H9 (cell line): ENCODE results near the gene IDUA. TPM values are rescaled to one million over a fixed set of nuclear protein-coding genes. Genes with fewer than 3 reads are reported as not detected.

Experiments
- DNase-seq: peaks from one replicate; pipeline ENCODE4 v3.0.0-alpha.2; 2017
- H2AFZ ChIP-seq: one replicate; pipeline ENCODE4 v1.6.1; 2013; ENCODE audit warnings: mild to moderate bottlenecking, low read length, control low read depth, moderate library complexity
- H2AK5ac ChIP-seq: 2 replicates; pipeline ENCODE4 v1.6.1; 2013; ENCODE audit warnings: low read length, control low read depth, mixed read lengths; ENCODE audit not compliant: insufficient read length
- H2BK120ac ChIP-seq: one replicate; pipeline ENCODE4 v1.6.1; 2013; ENCODE audit warnings: low read depth, mild to moderate bottlenecking, low read length, control low read depth, inconsistent platforms; ENCODE audit not compliant: poor library complexity, severe bottlenecking
- H2BK12ac ChIP-seq: 2 replicates; pipeline ENCODE4 v1.6.1; 2013; ENCODE audit warnings: low read length, control low read depth, mixed read lengths, low read depth; ENCODE audit not compliant: insufficient read length
- H2BK15ac ChIP-seq: 2 replicates; pipeline ENCODE4 v1.6.1; 2013; ENCODE audit warnings: low read depth, low read length, control low read depth
- H2BK20ac ChIP-seq: one replicate; pipeline ENCODE4 v1.6.1; 2013; ENCODE audit warnings: low read depth, mild to moderate bottlenecking, low read length, control low read depth, inconsistent platforms; ENCODE audit not compliant: poor library complexity, severe bottlenecking
- H2BK5ac ChIP-seq: 2 replicates; pipeline ENCODE4 v1.6.1; 2013; ENCODE audit warnings: low read length, control low read depth, mixed read lengths; ENCODE audit not compliant: insufficient read length
- H3K14ac ChIP-seq: 2 replicates; pipeline ENCODE4 v1.6.1; 2013; ENCODE audit warnings: low read length, control low read depth; ENCODE audit not compliant: insufficient read depth
- H3K18ac ChIP-seq: 2 replicates; pipeline ENCODE4 v1.6.1; 2013; ENCODE audit warnings: low read depth, mild to moderate bottlenecking, mixed read lengths, low read length, control low read depth; ENCODE audit not compliant: insufficient read length
- H3K23ac ChIP-seq: 2 replicates; pipeline ENCODE4 v1.6.1; 2013; ENCODE audit warnings: low read length, control low read depth, mixed read lengths, low read depth; ENCODE audit not compliant: insufficient read length
- H3K23me2 ChIP-seq: 2 replicates; pipeline ENCODE4 v1.6.1; 2013; ENCODE audit warnings: low read depth, mild to moderate bottlenecking, mixed read lengths, low read length, control low read depth; ENCODE audit not compliant: insufficient read length, poor library complexity, severe bottlenecking
- H3K27ac ChIP-seq: 2 replicates; pipeline ENCODE4 v1.5.1; 2013; ENCODE audit warnings: low read length, control low read depth, mixed read lengths, low read depth; ENCODE audit not compliant: insufficient read length
- H3K27me3 ChIP-seq: 2 replicates; pipeline ENCODE4 v1.6.1; 2013; ENCODE audit warnings: low read length, control low read depth, inconsistent platforms; ENCODE audit not compliant: insufficient read depth
- H3K4ac ChIP-seq: 2 replicates; pipeline ENCODE4 v1.6.1; 2013; ENCODE audit warnings: low read depth, mild to moderate bottlenecking, control low read depth, inconsistent platforms, low read length, moderate library complexity
- H3K4me1 ChIP-seq: 2 replicates; pipeline ENCODE4 v1.6.1; 2013; ENCODE audit warnings: low read length, control low read depth, inconsistent platforms; ENCODE audit not compliant: insufficient read depth
- H3K4me2 ChIP-seq: 2 replicates; pipeline ENCODE4 v1.6.1; 2013; ENCODE audit warnings: low read length, control low read depth, mixed read lengths; ENCODE audit not compliant: insufficient read length, insufficient read depth
- H3K56ac ChIP-seq: 2 replicates; pipeline ENCODE4 v1.6.1; 2013; ENCODE audit warnings: low read depth, mild to moderate bottlenecking, mixed read lengths, low read length, control low read depth; ENCODE audit not compliant: insufficient read length
- H3K79me1 ChIP-seq: 2 replicates; pipeline ENCODE4 v1.6.1; 2013; ENCODE audit warnings: low read depth, mild to moderate bottlenecking, moderate library complexity, low read length, control low read depth, inconsistent platforms; ENCODE audit not compliant: insufficient read depth, poor library complexity, severe bottlenecking
- H3K79me2 ChIP-seq: 2 replicates; pipeline ENCODE4 v1.6.1; 2013; ENCODE audit warnings: low read length, control low read depth, inconsistent platforms; ENCODE audit not compliant: insufficient read depth
- H3K9ac ChIP-seq: 2 replicates; pipeline ENCODE4 v1.6.1; 2013; ENCODE audit warnings: low read length, control low read depth, mixed read lengths; ENCODE audit not compliant: insufficient read length; ENCODE audit errors: extremely low read depth
- H3K9me3 ChIP-seq: one replicate; pipeline ENCODE4 v1.6.1; 2013; ENCODE audit warnings: low read depth, low read length, inconsistent platforms; ENCODE audit not compliant: control insufficient read depth
- H3T11ph ChIP-seq: one replicate; pipeline ENCODE4 v1.6.1; 2013; ENCODE audit warnings: mild to moderate bottlenecking, low read length, control low read depth, inconsistent platforms
- H4K20me1 ChIP-seq: one replicate; pipeline ENCODE4 v1.6.1; 2013; ENCODE audit not compliant: control insufficient read depth, insufficient read length, insufficient read depth
- H4K5ac ChIP-seq: 2 replicates; pipeline ENCODE4 v1.6.1; 2013; ENCODE audit warnings: low read depth, mild to moderate bottlenecking, mixed read lengths, low read length, control low read depth; ENCODE audit not compliant: insufficient read length
- H4K8ac ChIP-seq: replicated peaks from 2 replicates; pipeline ENCODE4 v1.6.1; 2013; ENCODE audit warnings: low read length, control low read depth, mixed read lengths, low read depth; ENCODE audit not compliant: insufficient read length
- H4K91ac ChIP-seq: 2 replicates; pipeline ENCODE4 v1.6.1; 2013; ENCODE audit warnings: low read depth, mild to moderate bottlenecking, moderate library complexity, mixed read lengths, low read length, control low read depth; ENCODE audit not compliant: insufficient read length
- H3K27ac Mint-ChIP-seq, 3 experiments: 2 replicates in 2 of 3; 3 replicates in 1 of 3; pipeline ENCODE4 v1.8.0; 2020 to 2021; ENCODE audit warnings: mixed read lengths in 3 of 3, mild to moderate bottlenecking in 1 of 3, moderate library complexity in 1 of 3
- H3K27me3 Mint-ChIP-seq: 2 replicates; pipeline ENCODE4 v1.8.0; 2021; ENCODE audit warnings: low read depth, mild to moderate bottlenecking, moderate library complexity, mixed read lengths
- H3K36me3 Mint-ChIP-seq, 3 experiments: 2 replicates in 2 of 3; 3 replicates in 1 of 3; pipeline ENCODE4 v1.8.0; 2020 to 2021; ENCODE audit warnings: low read depth in 3 of 3, mixed read lengths in 3 of 3; ENCODE audit not compliant: insufficient read depth in 1 of 3
- H3K4me1 Mint-ChIP-seq, 2 experiments: 2 replicates each; pipeline ENCODE4 v1.8.0; 2020; ENCODE audit warnings: mixed read lengths in 2 of 2
- H3K4me3 Mint-ChIP-seq, 2 experiments: 2 replicates in 1 of 2; 3 replicates in 1 of 2; pipeline ENCODE4 v1.8.0; 2020 to 2021; ENCODE audit warnings: mild to moderate bottlenecking in 2 of 2, mixed read lengths in 2 of 2, moderate library complexity in 1 of 2
- H3K9me3 Mint-ChIP-seq, 2 experiments: 2 replicates in 1 of 2; 3 replicates in 1 of 2; pipeline ENCODE4 v1.8.0; 2020; ENCODE audit warnings: mild to moderate bottlenecking in 2 of 2, mixed read lengths in 2 of 2, moderate library complexity in 1 of 2
- CTCF ChIP-seq: fragments of 200-600 bp; sonication (generic); conservative IDR thresholded peaks from 3 replicates; pipeline ENCODE4 v1.8.0; 2021; ENCODE audit warnings: antibody characterized with exemption, mild to moderate bottlenecking
- WGBS: extraction: QIAGEN DNeasy Blood & Tissue Kit; methylation state at CpG from one replicate; pipeline ENCODE4 v1.1.7; 2013; ENCODE audit warnings: missing lambda C conversion rate, low lambda C conversion rate, mixed read lengths; ENCODE audit not compliant: insufficient read length; ENCODE audit errors: extremely low coverage; 5-methylcytosine and 5-hydroxymethylcytosine counted together
- total RNA-seq: library from RNA; stranded (reverse); gene quantifications from 2 replicates; pipeline ENCODE4 v1.2.1, GENCODE V29; 2021

The IDUA gene
- total RNA-seq, 1 experiment from 2014 or later: 14.5 TPM

- DNase-seq: no peak
- Histone ChIP-seq H2BK20ac (no peak overlapping the region), H3K23ac (no peak overlapping the region), H3K4ac (no peak overlapping the region), H3K9ac (no peak overlapping the region), H2BK12ac (no peak overlapping the region), H3K4me1 (no peaks in the 10 kb centered on the region), H2BK5ac (no peak overlapping the region), H4K91ac (no peak overlapping the region), H3K18ac (no peak overlapping the region), H2BK15ac (no peak overlapping the region), H3K23me2 (no peaks in the 10 kb centered on the region), H3T11ph (no peak overlapping the region), H3K56ac (no peak overlapping the region), H3K9me3 (no peaks in the 10 kb centered on the region), H2AK5ac (no peak overlapping the region), H3K79me2 (no peaks in the 10 kb centered on the region), H3K14ac (no peak overlapping the region), H3K4me2 (no peak overlapping the region), H4K5ac (no peak overlapping the region), H2AFZ (no peak overlapping the region), H2BK120ac (no peak overlapping the region), H3K27me3 (no peaks in the 10 kb centered on the region), H4K20me1 (no peaks in the 10 kb centered on the region), H4K8ac (no peak overlapping the region), H3K79me1 (no peaks in the 10 kb centered on the region), H3K27ac (no peak overlapping the region)
- no peaks in the 10 kb centered on the region for H3K36me3 Mint-ChIP-seq
- WGBS: no CpG with 5 or more reads among the region's 10 CpGs
- no peak overlapping the region for H3K4me3 Mint-ChIP-seq
- no peaks in the 10 kb centered on the region for H3K27me3 Mint-ChIP-seq
- TF ChIP-seq CTCF: no peak
- H3K4me1 Mint-ChIP-seq: no peaks in the 10 kb centered on the region
- no peak overlapping the region for H3K27ac Mint-ChIP-seq
- H3K9me3 Mint-ChIP-seq: no peaks in the 10 kb centered on the region
Measured at GRCh38 chr4:1032861-1033260, 46.0 kb downstream of the IDUA start.
